Activated T-cell treated with anti-CD3 and anti-CD28 coated beads, Interleukin-2, amount 50 U/mL, for 24 hours (primary cell): ENCODE results near the gene GAMT.
A peak's percentile ranks its signal among the peaks of the same experiment; 100 is the strongest.

ENCODE experiments used
- DNase-seq: peaks from one replicate; pipeline ENCODE4 v3.0.0-alpha.2; 2020
- H3K27ac Mint-ChIP-seq: 2 replicates; pipeline ENCODE4 v1.8.0; 2020; ENCODE audit warnings: mild to moderate bottlenecking, mixed read lengths
- H3K27me3 Mint-ChIP-seq: 2 replicates; pipeline ENCODE4 v1.8.0; 2020; ENCODE audit warnings: mixed read lengths
- H3K36me3 Mint-ChIP-seq: 2 replicates; pipeline ENCODE4 v1.8.0; 2020; ENCODE audit warnings: low read depth, mixed read lengths
- H3K4me1 Mint-ChIP-seq: 2 replicates; pipeline ENCODE4 v1.8.0; 2020; ENCODE audit warnings: low read depth, mixed read lengths
- H3K4me3 Mint-ChIP-seq: 2 replicates; pipeline ENCODE4 v1.8.0; 2020; ENCODE audit warnings: mild to moderate bottlenecking, moderate library complexity, mixed read lengths
- H3K9me3 Mint-ChIP-seq: 2 replicates; pipeline ENCODE4 v1.8.0; 2020; ENCODE audit warnings: mixed read lengths

GAMT gene

GRCh38 chr19:1438933-1439354 is 37.6 kb upstream of the GAMT start:
- peaks cover 67% of the 10 kb centered on the region for H3K36me3 Mint-ChIP-seq
- no peak for DNase-seq
- H3K27me3 Mint-ChIP-seq, result no peaks in the 10 kb centered on the region
- peak overlapping the region; percentile 100 for H3K27ac Mint-ChIP-seq
- H3K4me1 Mint-ChIP-seq, result peaks cover 37% of the 10 kb centered on the region
- peak overlapping the region; percentile 98 for H3K4me3 Mint-ChIP-seq
- H3K9me3 Mint-ChIP-seq, result no peaks in the 10 kb centered on the region

DNA sequence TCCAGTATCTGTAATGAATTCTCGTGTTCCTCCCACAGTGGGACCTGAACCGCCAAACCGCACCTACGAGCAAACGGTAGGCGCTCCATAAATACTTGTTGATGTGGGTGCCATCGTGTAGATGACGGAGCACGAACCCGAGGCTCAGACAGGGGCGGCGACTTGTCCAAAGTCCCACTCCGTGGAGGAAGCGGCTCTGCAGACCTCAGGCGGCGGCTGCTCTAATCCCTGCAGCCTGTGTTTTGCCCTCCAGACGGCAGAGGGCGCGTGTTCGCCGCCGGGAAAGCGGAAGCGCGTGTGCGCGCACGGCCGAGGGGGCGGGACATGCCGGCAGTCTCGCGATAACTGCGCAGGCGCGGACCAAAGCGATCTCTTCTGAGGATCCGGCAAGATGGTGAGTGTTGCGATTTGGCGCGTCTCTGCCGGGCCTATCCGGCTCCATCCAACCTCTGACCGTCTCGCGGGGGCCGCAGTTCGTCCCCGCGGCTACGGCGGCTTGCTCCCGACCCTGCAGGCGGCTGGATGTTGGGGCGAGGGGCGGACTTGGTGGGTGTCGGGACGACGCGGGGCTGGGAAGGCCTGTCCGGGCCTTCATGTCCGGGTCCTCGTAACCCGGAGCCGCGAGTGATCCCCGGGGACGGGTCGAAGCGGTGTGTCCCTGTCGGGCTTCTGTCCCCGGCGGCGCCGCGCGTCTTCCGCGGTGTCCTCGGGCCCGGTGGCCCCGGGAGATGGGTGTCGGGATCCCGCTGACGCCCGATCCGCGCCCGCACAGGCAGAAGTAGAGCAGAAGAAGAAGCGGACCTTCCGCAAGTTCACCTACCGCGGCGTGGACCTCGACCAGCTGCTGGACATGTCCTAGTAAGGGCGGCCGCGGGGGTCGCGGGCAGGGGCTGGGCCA is 36.9 kb upstream of the GAMT start, which contains the start of gene RPS15:
RPS15 (plus strand) TSS at position 362 of the 898 bp plus-strand sequence; CDS start at position 392, 30 bp downstream.
- Mint-ChIP-seq H3K9me3 (no peaks in the 10 kb centered on the region), H3K27ac (peak within 1 kb of the TSS; percentile 100), H3K27me3 (no peaks in the 10 kb centered on the region), H3K36me3 (peaks cover 68% of the 10 kb centered on the region), H3K4me1 (peaks cover 36% of the 10 kb centered on the region), H3K4me3 (peak within 1 kb of the TSS; percentile 98)
- DNase-seq, result peak; percentile 96

DNA sequence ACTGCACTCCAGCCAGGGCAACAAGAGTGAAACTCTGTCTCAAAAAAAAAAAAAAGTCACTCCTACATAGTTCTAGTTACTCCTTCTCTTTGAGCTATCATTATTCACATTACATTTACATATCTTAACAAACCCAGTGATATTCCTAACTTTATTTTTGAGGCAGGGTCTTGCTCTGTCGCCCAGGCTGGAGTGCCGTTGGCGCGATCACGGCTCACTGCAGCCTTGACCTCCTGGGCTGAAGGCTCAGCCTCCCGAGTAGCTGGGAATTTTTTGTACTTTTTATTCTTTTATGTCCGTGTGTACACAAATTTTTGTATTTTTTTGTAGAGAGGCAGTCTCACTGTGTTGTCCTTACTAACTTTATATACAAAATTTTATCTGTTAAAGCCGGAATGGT is 36.3 kb upstream of the GAMT start:
- Mint-ChIP-seq H3K9me3 (no peaks in the 10 kb centered on the region), H3K27ac (peak overlapping the region; percentile 100), H3K4me1 (peaks cover 34% of the 10 kb centered on the region), H3K36me3 (peaks cover 68% of the 10 kb centered on the region), H3K27me3 (no peaks in the 10 kb centered on the region), H3K4me3 (peak overlapping the region; percentile 98)
- no peak for DNase-seq

DNA sequence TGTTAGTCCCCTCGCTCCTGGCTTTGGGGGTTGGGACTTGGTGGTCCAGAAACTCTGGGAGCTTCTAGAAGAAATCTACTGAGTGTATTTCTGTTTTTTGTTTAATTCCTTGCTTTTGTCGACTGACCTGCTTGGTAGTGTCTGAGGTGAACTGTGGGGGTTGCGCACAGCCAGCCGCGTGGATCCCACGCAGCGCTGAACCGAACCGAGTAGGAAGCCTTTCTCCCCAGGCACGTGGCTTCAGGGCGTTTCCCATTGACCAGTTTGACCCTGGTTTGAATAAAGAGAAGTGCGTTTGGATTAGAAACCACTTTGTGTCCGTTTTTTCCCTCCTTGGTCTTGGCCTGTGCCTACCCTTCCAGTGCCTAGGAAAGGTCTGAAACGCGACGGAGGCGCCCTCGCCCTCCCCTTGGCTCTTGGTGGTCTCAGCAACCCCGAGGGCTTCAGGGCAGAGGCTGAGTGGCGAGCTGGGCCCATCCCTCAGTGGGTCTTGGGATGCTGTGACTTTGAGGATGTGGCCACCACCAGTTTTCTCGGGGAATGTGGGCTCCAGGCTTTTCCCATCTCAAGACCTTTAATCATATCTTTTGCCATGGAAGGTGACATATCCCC is 34.1 kb upstream of the GAMT start:
- H3K27me3 Mint-ChIP-seq, result no peaks in the 10 kb centered on the region
- H3K27ac Mint-ChIP-seq, result no peak overlapping the region
- no peaks in the 10 kb centered on the region for H3K9me3 Mint-ChIP-seq
- peaks cover 17% of the 10 kb centered on the region for H3K4me1 Mint-ChIP-seq
- no peak for DNase-seq
- H3K4me3 Mint-ChIP-seq, result no peak overlapping the region
- H3K36me3 Mint-ChIP-seq, result peaks cover 67% of the 10 kb centered on the region

- H3K9me3 Mint-ChIP-seq, result no peaks in the 10 kb centered on the region
- H3K4me1 Mint-ChIP-seq, result peaks cover 8% of the 10 kb centered on the region
- peaks cover 66% of the 10 kb centered on the region for H3K36me3 Mint-ChIP-seq
- H3K27me3 Mint-ChIP-seq, result no peaks in the 10 kb centered on the region
- H3K4me3 Mint-ChIP-seq, result no peak overlapping the region
- no peak for DNase-seq
- no peak overlapping the region for H3K27ac Mint-ChIP-seq
Observed at GRCh38 chr19:1434577-1435060, 33.3 kb upstream of the GAMT start.

- peaks cover 63% of the 10 kb centered on the region for H3K36me3 Mint-ChIP-seq
- peaks cover 7% of the 10 kb centered on the region for H3K4me1 Mint-ChIP-seq
- H3K9me3 Mint-ChIP-seq, result no peaks in the 10 kb centered on the region
- H3K27me3 Mint-ChIP-seq, result no peaks in the 10 kb centered on the region
- DNase-seq, result no peak
- H3K4me3 Mint-ChIP-seq, result no peak overlapping the region
- no peak overlapping the region for H3K27ac Mint-ChIP-seq
Observed at GRCh38 chr19:1434040-1434366, 32.7 kb upstream of the GAMT start.

- DNase-seq, result no peak
- peaks cover 62% of the 10 kb centered on the region for H3K36me3 Mint-ChIP-seq
- peak overlapping the region; percentile 11 for H3K27ac Mint-ChIP-seq
- H3K4me3 Mint-ChIP-seq, result no peak overlapping the region
- peaks cover 7% of the 10 kb centered on the region for H3K4me1 Mint-ChIP-seq
- no peaks in the 10 kb centered on the region for H3K9me3 Mint-ChIP-seq
- H3K27me3 Mint-ChIP-seq, result no peaks in the 10 kb centered on the region
Observed at GRCh38 chr19:1433119-1434039, 32.0 kb upstream of the GAMT start.

- H3K36me3 Mint-ChIP-seq, result peaks cover 66% of the 10 kb centered on the region
Observed at GRCh38 chr19:1432507-1432887, 31.2 kb upstream of the GAMT start.

GRCh38 chr19:1431759-1432506 is 30.6 kb upstream of the GAMT start:
- Mint-ChIP-seq H3K4me3 (no peak overlapping the region), H3K27ac (peak overlapping the region; percentile 69), H3K4me1 (no peaks in the 10 kb centered on the region), H3K9me3 (no peaks in the 10 kb centered on the region), H3K36me3 (peaks cover 72% of the 10 kb centered on the region), H3K27me3 (no peaks in the 10 kb centered on the region)
- DNase-seq, result no peak

More at GRCh38 chr19:1432507-1432887, 31.2 kb upstream of the GAMT start:
- no peak overlapping the region for H3K27ac Mint-ChIP-seq
- no peaks in the 10 kb centered on the region for H3K9me3 Mint-ChIP-seq
- no peak for DNase-seq
- no peaks in the 10 kb centered on the region for H3K27me3 Mint-ChIP-seq
- peaks cover under 1% of the 10 kb centered on the region for H3K4me1 Mint-ChIP-seq
- H3K4me3 Mint-ChIP-seq, result no peak overlapping the region

GRCh38 chr19:1430246-1430645 is 28.9 kb upstream of the GAMT start:
- no peak overlapping the region for H3K4me3 Mint-ChIP-seq
- H3K36me3 Mint-ChIP-seq, result peaks cover 83% of the 10 kb centered on the region
- H3K4me1 Mint-ChIP-seq, result no peaks in the 10 kb centered on the region
- no peaks in the 10 kb centered on the region for H3K9me3 Mint-ChIP-seq
- H3K27ac Mint-ChIP-seq, result no peak overlapping the region
- no peak for DNase-seq
- no peaks in the 10 kb centered on the region for H3K27me3 Mint-ChIP-seq

- Mint-ChIP-seq H3K27me3 (no peaks in the 10 kb centered on the region), H3K4me3 (no peak overlapping the region), H3K4me1 (no peaks in the 10 kb centered on the region), H3K27ac (peak overlapping the region; percentile 40), H3K9me3 (no peaks in the 10 kb centered on the region), H3K36me3 (peaks cover 84% of the 10 kb centered on the region)
- DNase-seq, result no peak
Observed at GRCh38 chr19:1429750-1430149, 28.4 kb upstream of the GAMT start.

DNA sequence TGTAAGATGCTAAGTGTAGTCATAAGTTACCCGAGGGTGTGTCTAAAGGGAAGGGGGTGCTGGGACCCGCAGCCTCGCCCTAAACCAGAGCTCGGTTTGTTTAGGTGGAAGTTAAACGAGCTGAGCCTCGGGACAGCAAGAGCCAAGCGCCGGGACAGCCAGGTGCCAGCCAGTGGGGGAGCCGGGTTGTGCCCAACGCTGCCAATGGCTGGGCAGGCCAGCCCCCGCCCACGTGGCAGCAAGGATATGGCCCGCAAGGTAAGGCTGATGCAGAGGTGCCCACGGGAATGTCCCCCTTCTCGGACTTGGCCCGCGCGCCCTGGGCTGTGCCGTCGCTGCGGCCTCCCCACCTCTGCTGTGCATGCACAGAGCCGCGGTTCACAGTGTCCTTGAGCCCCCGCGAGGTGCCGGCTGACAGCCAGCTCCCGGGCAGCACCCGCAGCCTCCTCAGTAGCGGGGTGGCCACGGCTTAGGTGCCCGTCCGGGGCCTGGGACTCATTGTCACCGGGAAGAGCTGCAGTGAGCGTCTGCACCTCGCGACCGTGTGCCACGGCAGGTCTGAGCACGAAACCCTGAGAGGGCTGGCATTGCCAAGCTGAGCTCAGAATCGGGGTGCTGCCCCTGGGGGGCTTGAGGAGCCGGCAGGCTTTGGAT is 27.5 kb upstream of the GAMT start:
- H3K4me3 Mint-ChIP-seq, result no peak overlapping the region
- peaks cover 85% of the 10 kb centered on the region for H3K36me3 Mint-ChIP-seq
- no peaks in the 10 kb centered on the region for H3K4me1 Mint-ChIP-seq
- no peaks in the 10 kb centered on the region for H3K27me3 Mint-ChIP-seq
- no peak overlapping the region for H3K27ac Mint-ChIP-seq
- no peaks in the 10 kb centered on the region for H3K9me3 Mint-ChIP-seq
- no peak for DNase-seq

- no peak for DNase-seq
- Mint-ChIP-seq H3K27ac (no peak overlapping the region), H3K4me3 (no peak overlapping the region), H3K4me1 (no peaks in the 10 kb centered on the region), H3K9me3 (no peaks in the 10 kb centered on the region), H3K27me3 (no peaks in the 10 kb centered on the region), H3K36me3 (peaks cover 91% of the 10 kb centered on the region)
Observed at GRCh38 chr19:1427221-1427920, 26.0 kb upstream of the GAMT start.
